Stimulated activated memory B cell treated with anti-CD40 and anti-IgM and Interleukin-4, amounts not matched to agents 10 μg/mL and 1 μg/mL and 100 μg/mL, for 72 hours (primary cell): ENCODE data around the gene MIOX.
"Not testable (repeated sequence)": the region's sequence is repeated elsewhere in the genome, so short reads cannot be mapped to it uniquely, and the experiment has no call there.

ENCODE experiments used
- ATAC-seq: fragments of 150-1000 bp; cut with Tn5 transposase; 2 replicates; pipeline ENCODE4 v1.10.0; 2021
- H3K27ac Mint-ChIP-seq: one replicate; pipeline ENCODE4 v1.8.0; 2022; ENCODE audit warnings: mild to moderate bottlenecking, mixed read lengths
- H3K27me3 Mint-ChIP-seq: one replicate; pipeline ENCODE4 v1.8.0; 2022; ENCODE audit warnings: mixed read lengths
- H3K36me3 Mint-ChIP-seq: one replicate; pipeline ENCODE4 v1.8.0; 2022; ENCODE audit warnings: mixed read lengths
- H3K4me1 Mint-ChIP-seq: one replicate; pipeline ENCODE4 v1.8.0; 2022; ENCODE audit warnings: mixed read lengths
- H3K4me3 Mint-ChIP-seq: one replicate; pipeline ENCODE4 v1.8.0; 2022; ENCODE audit warnings: mild to moderate bottlenecking, moderate library complexity, mixed read lengths
- H3K9me3 Mint-ChIP-seq: one replicate; pipeline ENCODE4 v1.8.0; 2022; ENCODE audit warnings: mixed read lengths

Gene MIOX

GRCh38 chr22:50530877-50531545, 44.4 kb downstream of the MIOX start:
- Mint-ChIP-seq H3K27me3 (no peaks in the 10 kb centered on the region), H3K36me3 (peaks cover 12% of the 10 kb centered on the region), H3K4me1 (peaks cover 63% of the 10 kb centered on the region), H3K4me3 (peak overlapping the region; percentile 97), H3K27ac (peak overlapping the region; percentile 100), H3K9me3 (no peaks in the 10 kb centered on the region)
- peak; percentile 68 for ATAC-seq

- Mint-ChIP-seq H3K9me3 (no peaks in the 10 kb centered on the region), H3K27ac (peak overlapping the region; percentile 100), H3K4me1 (peaks cover 62% of the 10 kb centered on the region), H3K4me3 (peak overlapping the region; percentile 97), H3K36me3 (peaks cover 12% of the 10 kb centered on the region), H3K27me3 (no peaks in the 10 kb centered on the region)
- peak; percentile 63 for ATAC-seq
Observed at GRCh38 chr22:50531546-50531961, 44.9 kb downstream of the MIOX start.

GRCh38 chr22:50531962-50532674, 45.5 kb downstream of the MIOX start:
- Mint-ChIP-seq H3K9me3 (no peaks in the 10 kb centered on the region), H3K4me3 (peak overlapping the region; percentile 97), H3K27me3 (no peaks in the 10 kb centered on the region), H3K4me1 (peaks cover 56% of the 10 kb centered on the region), H3K36me3 (peaks cover 12% of the 10 kb centered on the region), H3K27ac (peak overlapping the region; percentile 100)
- ATAC-seq, result no peak

GRCh38 chr22:50532824-50533796, 46.5 kb downstream of the MIOX start:
- Mint-ChIP-seq H3K9me3 (no peaks in the 10 kb centered on the region), H3K27me3 (no peaks in the 10 kb centered on the region), H3K4me3 (peak overlapping the region; percentile 97), H3K27ac (peak overlapping the region; percentile 100), H3K36me3 (peaks cover 8% of the 10 kb centered on the region), H3K4me1 (peaks cover 52% of the 10 kb centered on the region)
- no peak for ATAC-seq

DNA sequence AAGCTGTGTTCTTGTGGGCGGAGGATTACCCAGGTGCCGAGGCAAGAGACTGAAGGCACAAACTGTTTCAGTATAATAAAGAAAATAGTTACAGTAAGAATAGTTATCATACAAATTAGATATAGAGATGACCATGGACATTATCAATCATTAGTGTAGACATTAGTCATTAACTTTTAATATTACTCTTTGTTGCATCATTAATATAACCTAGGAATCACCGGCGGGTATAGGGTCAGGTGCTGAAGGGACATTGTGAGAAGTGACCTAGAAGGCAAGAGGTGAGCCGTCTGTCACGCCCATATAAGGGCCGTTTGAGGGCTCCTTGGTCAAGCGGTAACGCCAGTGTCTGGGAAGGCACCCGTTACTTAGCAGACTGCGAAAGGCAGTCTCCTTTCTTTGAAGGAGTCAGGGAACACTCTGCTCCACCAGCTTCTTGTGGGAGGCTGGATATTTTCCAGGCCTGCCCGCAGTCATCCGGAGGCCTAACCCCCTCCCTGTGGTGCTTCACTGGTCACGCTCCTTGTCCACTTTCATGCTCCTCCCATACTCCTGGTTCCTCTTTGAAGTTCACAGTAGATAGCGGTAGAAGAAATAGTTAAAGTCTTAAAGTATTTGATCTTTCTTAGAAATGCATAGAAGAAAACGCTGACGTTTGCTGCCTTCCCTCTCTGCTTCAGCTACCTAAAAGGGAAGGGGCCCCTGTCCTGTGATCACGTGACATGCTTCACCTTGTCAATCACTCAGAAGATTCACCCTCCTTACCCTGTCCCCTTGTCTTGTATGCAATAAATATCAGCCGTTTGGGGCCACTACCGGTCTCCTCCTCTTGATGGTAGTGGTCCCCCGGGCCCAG, 47.4 kb downstream of the MIOX start:
- not testable (repeated sequence) for H3K27me3 Mint-ChIP-seq, ATAC-seq, H3K36me3 Mint-ChIP-seq, H3K9me3 Mint-ChIP-seq
- peaks cover 48% of the 10 kb centered on the region for H3K4me1 Mint-ChIP-seq
- H3K27ac Mint-ChIP-seq, result peak overlapping the region; percentile 100
- H3K4me3 Mint-ChIP-seq, result peak overlapping the region; percentile 97

DNA sequence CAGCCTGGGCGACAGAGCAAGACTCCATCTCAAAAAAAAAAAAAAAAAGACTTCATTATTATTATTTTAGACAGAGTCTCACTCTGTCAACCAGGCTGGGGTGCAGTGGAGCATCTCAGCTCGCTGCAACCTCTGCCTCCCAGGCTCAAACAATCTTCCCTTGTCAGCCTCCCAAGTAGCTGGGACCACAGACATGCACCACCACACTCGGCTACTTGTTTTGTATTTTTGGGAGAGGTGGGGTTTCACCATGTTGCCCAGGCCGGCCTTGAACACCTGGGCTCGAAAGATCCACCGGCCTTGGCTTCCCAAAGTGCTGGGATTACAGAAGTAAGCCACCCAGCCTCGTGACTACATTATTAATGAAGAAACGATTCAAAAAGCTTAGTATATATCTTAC, 48.5 kb downstream of the MIOX start:
- H3K36me3 Mint-ChIP-seq, result no peaks in the 10 kb centered on the region
- no peaks in the 10 kb centered on the region for H3K27me3 Mint-ChIP-seq
- H3K27ac Mint-ChIP-seq, result peak overlapping the region; percentile 100
- peak overlapping the region; percentile 73 for H3K4me3 Mint-ChIP-seq
- peaks cover 58% of the 10 kb centered on the region for H3K4me1 Mint-ChIP-seq
- no peak for ATAC-seq
- H3K9me3 Mint-ChIP-seq, result no peaks in the 10 kb centered on the region

- no peak overlapping the region for H3K27ac Mint-ChIP-seq
- no peaks in the 10 kb centered on the region for H3K27me3 Mint-ChIP-seq
- no peak overlapping the region for H3K4me3 Mint-ChIP-seq
- no peak for ATAC-seq
- H3K9me3 Mint-ChIP-seq, result no peaks in the 10 kb centered on the region
- no peaks in the 10 kb centered on the region for H3K36me3 Mint-ChIP-seq
- H3K4me1 Mint-ChIP-seq, result peaks cover 69% of the 10 kb centered on the region
Observed at GRCh38 chr22:50536226-50536625, 49.6 kb downstream of the MIOX start.

DNA sequence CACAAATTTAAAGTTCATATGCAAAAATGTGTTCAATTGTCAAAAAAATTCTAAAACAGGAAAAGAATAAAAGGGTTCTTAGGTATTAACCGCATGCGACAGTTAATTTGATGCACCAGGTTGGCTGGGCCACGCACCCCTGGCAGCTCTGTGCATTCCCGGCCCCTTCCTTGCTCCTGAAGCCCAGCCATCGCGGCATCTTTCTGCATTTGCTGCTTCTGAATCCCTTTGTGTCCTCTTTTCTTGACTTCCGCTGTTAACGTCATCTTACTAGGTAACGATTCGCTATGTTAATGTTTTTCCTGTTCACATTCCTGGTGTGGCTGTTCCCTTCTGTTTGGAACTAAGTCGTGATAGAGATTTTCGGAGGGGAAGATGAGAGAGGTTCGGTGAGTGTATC, 51.1 kb downstream of the MIOX start:
- no peaks in the 10 kb centered on the region for H3K36me3 Mint-ChIP-seq
- ATAC-seq, result no peak
- H3K9me3 Mint-ChIP-seq, result no peaks in the 10 kb centered on the region
- no peaks in the 10 kb centered on the region for H3K27me3 Mint-ChIP-seq
- peaks cover 74% of the 10 kb centered on the region for H3K4me1 Mint-ChIP-seq
- H3K27ac Mint-ChIP-seq, result peak overlapping the region; percentile 88
- no peak overlapping the region for H3K4me3 Mint-ChIP-seq
